GM13976 (cell line): ENCODE measurements around the gene VARS2.

ENCODE experiments used
- DNase-seq: peaks from one replicate; pipeline ENCODE4 v3.0.0; 2012; ENCODE audit warnings: low spot score
- in situ Hi-C: fragments of 300-500 bp; cut with MboI; formaldehyde crosslinking; loops from one replicate; pipeline ENCODE4 v1.12.0; 2022; ENCODE audit warnings: low sequenced_read_pairs, mixed read lengths, inconsistent platforms; ENCODE audit not compliant: unreplicated experiment
- TF ChIP-seq, protein P1 (sequence below): IDR thresholded peaks from 2 replicates; pipeline ENCODE4 v1.5.1; 2012; ENCODE audit warnings: borderline replicate concordance, mild to moderate bottlenecking; ENCODE audit not compliant: insufficient read depth; ENCODE audit errors: extremely low read depth, missing control alignments, control extremely low read depth

The VARS2 gene

GRCh38 chr6:30939473-30939872 is 25.4 kb downstream of the VARS2 start:
- no peak for DNase-seq

GRCh38 chr6:30940361-30940986 is 26.4 kb downstream of the VARS2 start, which contains the start of gene MUCL3:
Gene MUCL3 (plus strand): TSS chr6:30940973. CDS start chr6:30941000, 27 bp downstream.
- TF ChIP-seq, protein P1, sequence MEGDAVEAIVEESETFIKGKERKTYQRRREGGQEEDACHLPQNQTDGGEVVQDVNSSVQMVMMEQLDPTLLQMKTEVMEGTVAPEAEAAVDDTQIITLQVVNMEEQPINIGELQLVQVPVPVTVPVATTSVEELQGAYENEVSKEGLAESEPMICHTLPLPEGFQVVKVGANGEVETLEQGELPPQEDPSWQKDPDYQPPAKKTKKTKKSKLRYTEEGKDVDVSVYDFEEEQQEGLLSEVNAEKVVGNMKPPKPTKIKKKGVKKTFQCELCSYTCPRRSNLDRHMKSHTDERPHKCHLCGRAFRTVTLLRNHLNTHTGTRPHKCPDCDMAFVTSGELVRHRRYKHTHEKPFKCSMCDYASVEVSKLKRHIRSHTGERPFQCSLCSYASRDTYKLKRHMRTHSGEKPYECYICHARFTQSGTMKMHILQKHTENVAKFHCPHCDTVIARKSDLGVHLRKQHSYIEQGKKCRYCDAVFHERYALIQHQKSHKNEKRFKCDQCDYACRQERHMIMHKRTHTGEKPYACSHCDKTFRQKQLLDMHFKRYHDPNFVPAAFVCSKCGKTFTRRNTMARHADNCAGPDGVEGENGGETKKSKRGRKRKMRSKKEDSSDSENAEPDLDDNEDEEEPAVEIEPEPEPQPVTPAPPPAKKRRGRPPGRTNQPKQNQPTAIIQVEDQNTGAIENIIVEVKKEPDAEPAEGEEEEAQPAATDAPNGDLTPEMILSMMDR = no peak
- in situ Hi-C loops = no loop called here
- DNase-seq = no peak

More at GRCh38 chr6:30939473-30939872, 25.4 kb downstream of the VARS2 start:
- in situ Hi-C loops = no loop called here
- TF ChIP-seq, protein P1 = no peak

DNA sequence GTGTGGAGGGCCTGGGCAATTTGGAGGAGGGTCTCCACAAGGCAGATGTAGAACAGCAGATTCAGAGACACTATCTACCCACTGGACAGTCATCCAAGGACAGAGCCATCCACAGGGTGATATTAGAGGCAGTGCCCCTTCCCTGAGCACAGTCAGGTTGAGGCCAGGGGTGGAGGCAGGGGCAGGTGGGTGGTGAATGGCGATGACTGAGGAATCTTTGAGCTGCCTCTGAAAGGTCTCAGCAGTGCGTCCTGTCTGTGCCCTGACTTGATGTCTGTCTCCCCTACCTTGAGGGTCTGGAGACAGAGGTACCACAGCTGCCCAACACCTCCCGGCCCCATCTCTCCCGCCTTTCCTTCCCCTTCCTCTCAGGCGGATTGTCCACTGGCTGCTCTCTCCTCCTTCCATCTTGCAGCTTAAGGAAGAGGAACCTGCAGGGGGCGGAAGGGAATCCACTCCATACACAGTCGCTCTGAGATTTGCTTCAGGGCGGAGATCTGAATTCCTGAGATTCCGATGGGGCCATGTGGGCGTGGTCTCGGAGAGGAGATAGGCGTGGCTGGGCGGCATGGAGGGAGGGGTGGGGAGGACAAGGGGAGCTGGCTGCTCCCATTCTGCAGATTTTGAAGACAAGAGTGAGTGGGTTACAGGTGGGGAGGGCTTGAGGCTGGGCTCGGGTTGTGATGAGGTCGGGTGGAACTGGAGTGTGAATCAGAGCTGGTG is 28.5 kb downstream of the VARS2 start:
- TF ChIP-seq, protein P1 = no peak
- no peak for DNase-seq
- in situ Hi-C loops = no loop called here

DNA sequence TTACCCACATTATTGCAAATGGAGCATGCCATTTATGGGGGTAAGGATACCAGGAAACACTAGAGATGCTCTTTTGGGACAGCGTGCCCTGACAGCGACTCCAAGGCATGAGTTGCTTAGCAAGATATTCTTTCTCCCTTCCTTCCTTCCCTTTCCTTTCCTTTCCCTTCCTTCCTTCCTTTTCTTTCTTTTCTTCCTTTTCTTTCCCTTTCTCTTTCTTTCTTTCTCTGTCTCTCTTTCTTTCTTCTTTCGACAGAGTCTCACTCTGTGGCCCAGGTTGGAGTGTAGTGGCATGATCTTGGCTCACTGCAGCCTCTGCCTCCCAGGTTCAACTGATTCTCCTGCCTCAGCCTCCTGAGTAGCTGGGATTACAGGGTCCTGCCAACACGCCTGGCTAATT is 30.0 kb downstream of the VARS2 start:
- DNase-seq = no peak
- in situ Hi-C loops = no loop called here
- TF ChIP-seq, protein P1 = no peak

GRCh38 chr6:30945281-30945680 is 31.2 kb downstream of the VARS2 start:
- DNase-seq = no peak
- TF ChIP-seq, protein P1 = no peak
- in situ Hi-C loops = no loop called here

GRCh38 chr6:30947231-30947630 is 33.2 kb downstream of the VARS2 start:
- TF ChIP-seq, protein P1 = no peak
- in situ Hi-C loops = no loop called here
- no peak for DNase-seq
